GM19438 (cell line): Measurements from ENCODE around the gene SNAI3.

Experiments
- ATAC-seq: cut with Tn5 transposase; IDR thresholded peaks from one replicate; pipeline ENCODE4 v1.9.1; 2021; ENCODE audit warnings: low read depth; ENCODE audit not compliant: unreplicated experiment

The SNAI3 gene

GRCh38 chr16:88686439-88687253 is at the start of gene SNAI3:
TSS of gene SNAI3 (minus strand) at chr16:88686507. CDS start at chr16:88686406, 101 bp downstream.
- ATAC-seq = peak; percentile 65

- ATAC-seq = no peak
Measured at GRCh38 chr16:88736088-88736487, 49.8 kb upstream of the SNAI3 start.

- no peak for ATAC-seq
Measured at GRCh38 chr16:88735616-88736015, 49.3 kb upstream of the SNAI3 start.

GRCh38 chr16:88735121-88735520 is 48.8 kb upstream of the SNAI3 start:
- no peak for ATAC-seq

- ATAC-seq = no peak
Measured at GRCh38 chr16:88734361-88734728, 48.0 kb upstream of the SNAI3 start.

- no peak for ATAC-seq
Measured at GRCh38 chr16:88733630-88734360, 47.5 kb upstream of the SNAI3 start.

GRCh38 chr16:88732961-88733294 is 46.6 kb upstream of the SNAI3 start:
- no peak for ATAC-seq

GRCh38 chr16:88732172-88732960 is 46.1 kb upstream of the SNAI3 start:
- no peak for ATAC-seq

- no peak for ATAC-seq
Measured at GRCh38 chr16:88731699-88732098, 45.4 kb upstream of the SNAI3 start.

- ATAC-seq = no peak
Measured at GRCh38 chr16:88730632-88731607, 44.6 kb upstream of the SNAI3 start.

GRCh38 chr16:88727871-88728270 is 41.6 kb upstream of the SNAI3 start:
- ATAC-seq = no peak

GRCh38 chr16:88726981-88727380 is 40.7 kb upstream of the SNAI3 start:
- no peak for ATAC-seq

GRCh38 chr16:88726408-88726749 is 40.1 kb upstream of the SNAI3 start:
- ATAC-seq = no peak

- no peak for ATAC-seq
Measured at GRCh38 chr16:88725609-88726407, 39.5 kb upstream of the SNAI3 start.

- ATAC-seq = no peak
Measured at GRCh38 chr16:88724855-88725555, 38.7 kb upstream of the SNAI3 start.

- ATAC-seq = no peak
Measured at GRCh38 chr16:88723911-88724310, 37.6 kb upstream of the SNAI3 start.

GRCh38 chr16:88723507-88723887 is 37.2 kb upstream of the SNAI3 start:
- ATAC-seq = no peak

- no peak for ATAC-seq
Measured at GRCh38 chr16:88722784-88723506, 36.6 kb upstream of the SNAI3 start.
